Raji (cell line): Measurements from ENCODE around the gene CANX.
A peak's percentile ranks its signal among the peaks of the same experiment; 100 is the strongest.

ENCODE experiments used
- POLR2A ChIP-seq: IDR thresholded peaks from 2 replicates; pipeline ENCODE4 v1.6.1; 2011; ENCODE audit warnings: low read depth, low read length, control low read depth; ENCODE audit not compliant: insufficient read depth

CANX gene, protein sequence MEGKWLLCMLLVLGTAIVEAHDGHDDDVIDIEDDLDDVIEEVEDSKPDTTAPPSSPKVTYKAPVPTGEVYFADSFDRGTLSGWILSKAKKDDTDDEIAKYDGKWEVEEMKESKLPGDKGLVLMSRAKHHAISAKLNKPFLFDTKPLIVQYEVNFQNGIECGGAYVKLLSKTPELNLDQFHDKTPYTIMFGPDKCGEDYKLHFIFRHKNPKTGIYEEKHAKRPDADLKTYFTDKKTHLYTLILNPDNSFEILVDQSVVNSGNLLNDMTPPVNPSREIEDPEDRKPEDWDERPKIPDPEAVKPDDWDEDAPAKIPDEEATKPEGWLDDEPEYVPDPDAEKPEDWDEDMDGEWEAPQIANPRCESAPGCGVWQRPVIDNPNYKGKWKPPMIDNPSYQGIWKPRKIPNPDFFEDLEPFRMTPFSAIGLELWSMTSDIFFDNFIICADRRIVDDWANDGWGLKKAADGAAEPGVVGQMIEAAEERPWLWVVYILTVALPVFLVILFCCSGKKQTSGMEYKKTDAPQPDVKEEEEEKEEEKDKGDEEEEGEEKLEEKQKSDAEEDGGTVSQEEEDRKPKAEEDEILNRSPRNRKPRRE

DNA sequence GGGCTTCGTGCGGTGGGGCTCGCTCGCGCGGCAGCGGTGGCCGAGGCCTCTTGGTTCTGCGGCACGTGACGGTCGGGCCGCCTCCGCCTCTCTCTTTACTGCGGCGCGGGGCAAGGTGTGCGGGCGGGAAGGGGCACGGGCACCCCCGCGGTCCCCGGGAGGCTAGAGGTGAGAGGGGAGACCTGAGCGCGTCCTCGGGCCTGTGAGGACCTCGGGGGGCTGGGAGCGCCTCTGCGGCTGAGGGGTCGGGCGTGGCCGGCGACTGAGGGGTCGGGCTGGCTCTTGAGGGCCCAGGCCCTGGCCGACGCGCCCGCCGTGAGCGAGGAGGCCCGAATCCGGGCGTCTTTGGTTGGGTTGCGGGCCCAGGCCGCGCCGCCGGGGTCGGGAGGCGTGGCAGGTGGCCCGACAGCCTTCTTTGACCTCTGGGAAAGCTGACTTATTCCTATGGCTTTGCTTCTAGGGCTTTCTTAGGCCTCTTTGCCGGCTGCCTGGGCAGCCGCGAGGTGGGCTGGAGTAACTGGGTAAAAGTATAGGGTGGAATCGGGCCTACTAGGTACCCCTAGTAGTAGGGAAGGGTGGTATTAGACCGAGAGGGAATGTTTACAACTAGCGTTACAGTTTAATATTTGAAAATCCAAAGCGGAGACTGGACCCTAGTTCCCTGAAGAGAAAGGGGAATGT is at the start of gene CANX:
Gene CANX, plus strand, starts transcription at position 33 of the 681 bp plus-strand sequence. CDS start 6,715 bp downstream, outside the sequence.
- peak; percentile 66; the same call in 1 of the 2 replicates for TF ChIP-seq POLR2A

DNA sequence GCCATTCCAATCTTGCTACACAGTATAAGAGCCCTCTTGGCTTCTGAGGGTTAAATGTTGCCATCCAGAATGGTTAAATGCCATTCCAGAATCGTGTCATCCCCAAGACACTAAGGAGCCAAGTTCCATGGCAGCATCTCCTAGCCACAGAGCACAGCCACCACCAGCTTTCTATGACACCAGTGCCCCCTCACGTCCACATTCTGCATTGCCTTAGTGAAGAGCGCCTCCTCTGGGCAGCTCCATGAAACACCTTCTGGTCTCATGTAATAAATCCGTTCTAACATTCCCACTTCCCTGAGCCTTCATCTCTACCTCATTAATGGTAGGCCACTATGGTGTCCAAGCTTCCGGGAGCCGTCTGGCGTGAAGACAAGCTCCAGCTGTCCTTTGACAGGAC is 30.4 kb upstream of the CANX start:
- TF ChIP-seq POLR2A, result no peak

DNA sequence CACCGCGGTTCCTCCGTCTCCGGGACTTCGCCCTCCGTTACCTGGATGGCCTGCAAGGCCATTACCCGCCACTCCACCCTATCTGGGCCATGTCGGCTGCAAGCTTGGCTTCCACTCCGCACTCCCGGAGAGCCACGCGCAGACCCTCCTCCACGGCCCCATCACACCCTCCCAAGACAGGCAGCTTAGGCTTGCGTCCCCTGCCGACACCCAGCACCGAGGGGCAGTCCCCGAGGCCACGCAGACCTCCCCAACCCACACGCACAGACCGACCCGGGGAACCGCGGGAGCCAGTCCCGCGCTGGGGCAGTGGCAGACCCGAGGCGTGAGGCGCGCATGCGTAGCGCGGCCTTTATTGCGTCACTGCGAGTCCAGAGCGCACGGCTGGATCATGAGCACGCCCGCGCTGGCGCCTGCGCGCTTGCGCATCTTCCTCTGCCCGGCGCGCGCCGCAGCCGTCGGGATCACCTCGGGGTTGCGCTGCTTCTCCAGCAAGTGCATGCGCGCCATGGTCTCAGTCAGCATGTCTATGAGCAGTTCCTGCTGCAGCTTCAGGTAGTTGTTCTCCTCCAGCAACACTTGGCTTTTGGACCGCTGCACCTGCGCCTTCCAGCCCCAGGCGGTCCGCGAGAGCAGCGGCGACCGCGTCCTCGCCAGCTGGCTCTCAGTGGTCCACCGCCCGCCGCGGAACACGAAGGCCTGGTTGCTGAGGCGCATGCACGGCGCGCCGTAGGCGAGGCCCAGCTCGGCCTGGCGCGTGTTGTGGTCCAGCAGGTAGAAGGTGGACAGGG is 20.3 kb upstream of the CANX start:
- TF ChIP-seq POLR2A, result peak; percentile 99

DNA sequence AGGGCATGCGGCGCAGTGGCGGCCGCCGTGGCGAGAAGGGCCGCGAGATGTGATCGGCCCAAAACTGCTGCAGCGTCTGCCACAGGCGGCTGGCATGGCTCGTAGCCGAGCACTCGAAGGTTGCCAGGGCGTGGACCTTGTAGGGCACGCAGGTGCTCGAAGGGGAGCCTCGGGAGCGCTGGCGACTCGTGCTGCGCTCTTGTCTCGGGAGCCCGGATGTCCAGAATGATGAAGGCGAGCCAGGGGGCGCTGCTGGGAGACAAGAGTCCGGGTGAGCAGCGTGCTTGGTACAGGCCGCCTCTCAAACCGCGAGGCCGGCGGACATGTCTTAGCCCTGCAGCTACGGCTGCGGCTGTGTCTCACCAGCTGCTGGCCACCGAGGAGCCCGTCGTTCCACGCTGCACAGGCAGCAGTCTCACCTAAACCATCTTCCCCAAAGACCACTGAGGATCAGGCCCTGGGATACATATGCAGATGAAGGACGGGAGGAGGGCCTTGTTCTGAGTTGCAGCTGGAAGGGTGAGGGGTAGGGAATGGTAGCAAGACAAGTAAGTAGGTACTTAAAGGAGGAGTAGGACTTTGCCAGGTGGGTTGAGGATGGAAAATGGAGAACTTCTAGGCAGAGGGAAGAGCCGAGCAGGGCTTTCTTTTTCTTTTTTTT is 19.6 kb upstream of the CANX start:
- no peak for TF ChIP-seq POLR2A

DNA sequence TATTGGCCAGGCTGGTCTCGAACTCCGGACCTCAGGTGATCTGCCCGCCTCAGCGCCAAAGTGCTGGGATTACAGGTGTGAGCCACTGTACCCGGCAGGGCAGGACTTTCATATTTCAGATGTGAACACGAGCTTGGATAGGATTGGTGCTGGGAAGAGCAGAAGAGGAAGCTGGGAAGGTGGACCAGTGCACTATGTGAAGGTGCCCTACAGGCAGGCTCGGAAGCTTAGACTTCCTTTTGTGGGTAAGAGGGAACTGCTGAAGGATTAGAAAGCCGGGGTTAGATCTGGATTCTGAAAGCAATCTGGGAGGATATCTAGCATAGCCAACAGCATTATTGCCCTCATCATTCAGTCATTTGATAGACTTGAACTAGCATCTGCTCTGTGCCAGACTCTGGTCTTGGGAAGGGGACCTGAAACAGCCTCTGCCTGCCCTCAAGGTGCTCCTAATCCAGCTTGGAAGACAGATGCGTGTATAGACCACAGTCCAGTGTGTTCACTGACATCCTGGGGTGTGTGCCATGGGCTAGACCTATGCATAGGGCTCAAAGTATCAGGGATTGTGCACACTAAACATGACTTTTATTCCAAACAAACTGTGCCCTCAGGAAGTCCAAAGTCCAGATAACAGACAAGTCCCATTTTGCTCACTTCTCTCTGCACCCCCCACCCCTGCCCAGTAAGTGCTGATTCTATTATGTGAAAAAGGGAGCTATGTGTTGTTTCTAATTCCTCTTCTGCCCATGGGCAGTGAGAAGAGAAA is 18.6 kb upstream of the CANX start:
- TF ChIP-seq POLR2A, result no peak

DNA sequence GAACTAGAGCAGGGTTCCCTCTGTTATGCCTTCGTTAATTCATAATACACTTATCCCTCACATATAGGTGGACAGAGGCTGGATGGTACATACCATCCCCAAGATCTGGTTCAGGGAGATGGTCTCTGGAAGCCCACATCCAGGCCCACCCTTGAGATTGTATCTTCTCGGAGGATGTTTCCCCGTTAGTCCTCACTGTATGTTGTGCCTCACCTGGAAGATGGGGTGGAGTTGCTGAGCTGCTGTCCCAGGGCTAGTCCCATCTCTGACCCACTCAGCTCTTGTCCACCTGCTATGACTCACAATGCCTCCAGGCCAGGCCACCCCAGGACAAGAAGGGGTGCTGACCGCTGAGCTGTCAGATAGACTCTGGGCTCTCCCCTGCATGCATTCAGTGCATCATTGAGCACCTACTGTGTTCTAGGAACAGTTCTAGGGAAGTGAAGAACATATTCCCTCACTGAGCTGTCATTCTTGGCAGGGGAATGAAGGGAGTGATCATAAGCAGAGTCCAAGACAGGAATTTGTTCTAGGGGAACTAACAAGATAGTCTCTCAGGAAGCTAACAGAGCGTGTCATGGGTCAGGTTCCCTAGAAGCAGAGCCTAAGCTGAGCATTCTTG is 17.9 kb upstream of the CANX start, which contains the start of gene CBY3:
Gene CBY3, minus strand, starts transcription at position 255 of the 622 bp plus-strand sequence. Its CDS starts 116 bp downstream, at position 139.
- no peak for TF ChIP-seq POLR2A

DNA sequence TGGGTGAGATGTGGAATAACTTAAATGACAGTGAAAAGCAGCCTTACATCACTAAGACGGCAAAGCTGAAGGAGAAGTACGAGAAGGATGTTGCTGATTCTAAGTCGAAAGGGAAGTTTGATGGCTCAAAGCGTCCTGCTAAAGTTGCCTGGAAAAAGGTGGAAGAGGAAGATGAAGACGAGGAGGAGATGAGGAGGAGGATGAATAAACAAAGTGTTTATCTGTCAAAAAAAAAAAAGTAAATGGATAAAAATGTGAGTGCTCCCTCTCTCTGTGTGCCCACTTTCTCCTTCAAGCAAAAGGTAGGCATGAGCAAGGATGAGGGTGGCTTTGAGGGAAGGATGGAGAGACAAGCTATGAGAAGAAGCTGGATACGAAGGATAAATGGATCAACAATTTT is 4.2 kb upstream of the CANX start:
- no peak for TF ChIP-seq POLR2A

DNA sequence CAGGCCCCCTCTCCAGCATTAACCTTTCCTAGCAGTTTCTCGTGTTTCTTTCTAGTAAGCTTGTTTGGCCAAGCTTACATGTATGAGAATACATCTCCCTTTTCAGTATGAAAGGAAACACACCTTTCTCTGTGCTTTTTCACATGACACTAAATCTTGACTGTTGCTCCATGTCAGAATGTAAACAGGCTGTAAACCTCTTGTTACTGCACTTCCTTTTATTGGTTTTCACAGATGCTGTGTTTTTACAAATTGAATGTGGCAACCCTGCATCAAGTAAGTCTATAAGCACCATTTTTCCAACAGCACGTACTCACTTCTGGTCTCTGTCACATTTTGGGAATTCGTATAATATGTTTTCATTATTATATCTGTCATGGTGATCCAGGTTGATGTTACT is 2.2 kb upstream of the CANX start:
- TF ChIP-seq POLR2A, result no peak

DNA sequence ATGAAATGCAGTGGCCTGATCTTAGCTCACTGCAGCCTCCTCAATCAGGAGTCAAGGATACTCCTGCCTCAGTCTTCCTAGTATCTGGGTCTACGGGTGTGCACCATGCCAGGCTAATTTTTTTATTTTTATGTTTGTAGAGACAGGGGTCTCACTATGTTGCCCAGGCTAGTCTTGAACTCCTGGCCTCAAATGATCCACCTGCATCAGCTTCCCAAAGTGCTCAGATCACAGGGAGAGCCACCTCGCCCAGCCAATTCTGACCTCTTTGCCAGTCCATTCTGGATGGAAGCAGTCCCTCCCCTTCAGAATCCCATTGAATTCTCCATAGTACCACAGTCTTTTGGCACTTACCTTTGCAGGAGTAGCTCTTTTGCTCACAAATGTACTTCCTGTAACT is 1.7 kb upstream of the CANX start:
- TF ChIP-seq POLR2A, result no peak

DNA sequence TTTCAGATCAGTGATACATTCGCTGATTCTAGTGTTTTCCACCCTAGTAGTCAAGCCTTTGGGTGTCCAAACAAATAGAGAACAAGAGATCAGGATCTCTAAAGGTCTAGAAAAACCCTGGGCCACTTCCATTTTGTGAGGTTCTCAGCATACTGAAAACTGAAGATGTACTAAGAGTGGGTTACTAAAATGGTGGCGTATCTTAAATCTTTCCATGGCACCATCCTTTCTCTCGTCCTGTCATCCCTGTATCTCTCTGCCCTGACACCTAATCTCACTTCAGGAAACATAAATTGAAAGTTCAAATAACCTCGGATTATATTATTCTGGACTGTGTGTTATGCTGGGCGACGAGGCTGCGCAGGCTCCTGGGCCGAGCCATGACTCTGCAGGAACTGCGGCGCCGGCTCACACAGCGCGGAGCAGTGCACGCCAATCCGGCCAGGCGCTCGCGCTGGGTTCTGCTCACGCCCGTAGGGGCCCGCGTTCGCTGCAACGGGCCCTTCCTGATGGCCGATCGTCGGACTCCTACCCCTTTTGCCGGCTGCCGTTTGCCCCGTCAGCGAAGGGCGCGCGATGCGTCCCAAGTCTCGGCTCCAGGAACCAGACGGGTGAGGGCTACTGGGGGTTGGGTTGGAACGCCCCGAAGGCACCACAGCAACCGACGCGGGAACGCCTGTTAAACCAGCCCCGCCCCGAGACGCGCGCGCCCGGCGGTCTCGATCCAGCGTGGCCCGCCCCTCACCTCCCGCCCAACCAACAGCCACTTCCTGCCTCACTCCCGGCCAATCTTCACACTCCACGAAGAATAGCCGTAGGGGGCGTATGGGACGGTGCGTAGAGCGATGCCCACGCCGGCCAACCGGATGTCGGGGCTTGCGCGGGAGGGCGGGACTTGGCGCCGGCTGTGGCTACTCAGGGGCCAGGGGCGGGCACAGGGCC is 503 bp upstream of the CANX start:
- TF ChIP-seq POLR2A, result peak; percentile 84

DNA sequence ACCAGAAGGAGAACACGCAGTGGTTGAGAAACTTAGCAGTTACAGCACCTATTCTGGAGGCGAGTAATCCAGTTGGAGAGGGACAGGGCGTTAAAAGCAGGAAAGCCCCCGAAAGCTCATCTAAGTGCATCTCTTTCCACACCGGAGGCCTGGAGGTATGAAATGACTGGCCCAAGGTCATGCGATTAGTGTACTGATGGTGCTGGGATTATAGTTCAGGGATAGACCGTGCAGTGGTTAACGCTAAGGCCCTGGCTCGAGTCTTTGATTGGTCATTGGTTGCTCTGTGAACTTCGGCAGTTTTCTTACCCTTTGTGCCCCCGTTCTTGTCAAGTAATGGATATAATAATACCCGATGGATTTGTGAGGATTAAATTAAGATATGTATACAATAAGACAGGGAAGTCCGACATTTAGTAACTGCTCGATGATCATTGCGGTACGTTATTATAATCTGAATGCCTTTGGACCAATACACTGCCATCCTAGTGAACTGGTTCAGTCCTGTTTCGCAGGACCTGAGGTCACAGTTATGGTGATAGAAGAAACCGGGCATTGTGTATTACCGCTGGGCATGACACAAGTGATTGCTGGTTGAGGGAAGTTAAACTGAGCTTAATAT is 960 bp downstream of the CANX start:
- TF ChIP-seq POLR2A, result no peak

DNA sequence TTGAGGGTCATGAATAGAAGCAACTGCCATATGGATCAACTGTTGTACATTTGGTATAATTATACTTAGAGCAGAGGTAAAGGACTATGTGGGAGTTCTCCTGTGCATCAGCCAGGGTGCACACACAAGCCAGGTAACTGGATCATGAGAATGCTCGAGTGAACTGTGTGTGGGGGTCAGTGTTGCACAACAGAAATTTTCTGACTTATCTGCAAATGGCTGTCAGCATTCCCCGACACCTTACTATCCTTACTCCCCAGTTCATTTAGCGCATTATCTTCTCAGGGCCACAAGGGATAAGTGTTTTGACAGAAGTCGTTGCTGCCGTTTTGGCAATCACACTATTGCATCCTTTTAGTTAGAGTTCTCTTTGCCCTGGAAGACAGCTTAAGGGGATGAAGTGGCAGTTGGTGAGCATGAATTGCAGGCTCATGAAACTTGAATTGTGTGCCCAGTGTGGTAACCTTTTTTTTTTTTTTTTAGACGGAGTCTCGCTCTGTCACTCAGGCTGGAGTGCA is 1.7 kb downstream of the CANX start:
- TF ChIP-seq POLR2A, result no peak
